B cell (primary cell): ENCODE data around the gene GDAP1L1.

Source experiments
- EZH2 ChIP-seq: IDR thresholded peaks from 2 replicates; pipeline ENCODE4 v1.6.1; 2012; ENCODE audit warnings: borderline replicate concordance, low read depth, mild to moderate bottlenecking, moderate library complexity, low read length; ENCODE audit not compliant: insufficient read depth, poor library complexity, severe bottlenecking
- TF ChIP-seq, protein P1 (sequence below): fragments of 200-600 bp; IDR thresholded peaks from one replicate; pipeline ENCODE4 v1.8.0; 2022; ENCODE audit warnings: antibody characterized with exemption, mild to moderate bottlenecking

DNA sequence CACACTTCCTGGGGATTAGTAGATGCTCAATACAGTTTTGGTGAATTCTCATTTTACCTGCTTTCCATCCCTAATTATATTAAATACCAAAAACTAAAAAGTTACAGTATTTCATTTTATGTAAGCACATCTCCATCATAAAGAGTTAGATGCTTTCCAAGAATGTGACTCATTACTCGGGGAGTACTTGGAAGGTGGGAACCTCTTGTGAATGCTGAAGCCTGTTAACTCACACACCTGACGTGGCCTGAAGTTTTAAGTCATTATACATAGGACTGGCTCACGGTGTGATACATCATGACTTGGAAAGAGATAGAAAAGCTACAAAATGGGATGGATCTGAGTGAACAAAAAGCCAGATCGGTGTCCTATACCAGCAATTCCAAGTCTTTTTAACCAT, 34.3 kb upstream of the GDAP1L1 start:
- TF ChIP-seq, protein P1, sequence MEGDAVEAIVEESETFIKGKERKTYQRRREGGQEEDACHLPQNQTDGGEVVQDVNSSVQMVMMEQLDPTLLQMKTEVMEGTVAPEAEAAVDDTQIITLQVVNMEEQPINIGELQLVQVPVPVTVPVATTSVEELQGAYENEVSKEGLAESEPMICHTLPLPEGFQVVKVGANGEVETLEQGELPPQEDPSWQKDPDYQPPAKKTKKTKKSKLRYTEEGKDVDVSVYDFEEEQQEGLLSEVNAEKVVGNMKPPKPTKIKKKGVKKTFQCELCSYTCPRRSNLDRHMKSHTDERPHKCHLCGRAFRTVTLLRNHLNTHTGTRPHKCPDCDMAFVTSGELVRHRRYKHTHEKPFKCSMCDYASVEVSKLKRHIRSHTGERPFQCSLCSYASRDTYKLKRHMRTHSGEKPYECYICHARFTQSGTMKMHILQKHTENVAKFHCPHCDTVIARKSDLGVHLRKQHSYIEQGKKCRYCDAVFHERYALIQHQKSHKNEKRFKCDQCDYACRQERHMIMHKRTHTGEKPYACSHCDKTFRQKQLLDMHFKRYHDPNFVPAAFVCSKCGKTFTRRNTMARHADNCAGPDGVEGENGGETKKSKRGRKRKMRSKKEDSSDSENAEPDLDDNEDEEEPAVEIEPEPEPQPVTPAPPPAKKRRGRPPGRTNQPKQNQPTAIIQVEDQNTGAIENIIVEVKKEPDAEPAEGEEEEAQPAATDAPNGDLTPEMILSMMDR = no peak
- TF ChIP-seq EZH2 = no peak
